Testis (tissue), 2 donors: ENCODE measurements around the gene MOV10L1.

ENCODE experiments used
- CTCF ChIP-seq, 3 experiments: fragments of 450-650 bp in 2 of 3; fragments of 200-600 bp in 1 of 3; sonication (generic) in 1 of 3; IDR thresholded peaks; one replicate each; pipeline ENCODE4 v1.5.1; 2016 to 2019; ENCODE audit warnings: antibody characterized with exemption in 3 of 3, mild to moderate bottlenecking in 2 of 3, moderate library complexity in 1 of 3
- POLR2A ChIP-seq: fragments of 450-650 bp; IDR thresholded peaks from one replicate; pipeline ENCODE4 v1.6.1; 2017; ENCODE audit warnings: antibody characterized with exemption, mild to moderate bottlenecking, moderate library complexity

GRCh38 chr22:50138041-50138440, 48.2 kb downstream of the MOV10L1 start:
- TF ChIP-seq CTCF (IDR thresholded peaks at IDR 0.05) (no peak), POLR2A (no peak)
